Activated naive CD4-positive, alpha-beta T cell treated with anti-CD3 and anti-CD28 coated beads, Interleukin-2, amount 50 U/mL, for 24 hours (primary cell): Measurements from ENCODE around the gene PPP2R3B.
"Not testable (repeated sequence)": the region's sequence is repeated elsewhere in the genome, so short reads cannot be mapped to it uniquely, and the experiment has no call there.

Experiments
- H3K27ac Mint-ChIP-seq: one replicate; pipeline ENCODE4 v1.8.0; 2021; ENCODE audit warnings: mild to moderate bottlenecking, mixed read lengths
- H3K27me3 Mint-ChIP-seq: one replicate; pipeline ENCODE4 v1.8.0; 2021; ENCODE audit warnings: mixed read lengths
- H3K36me3 Mint-ChIP-seq: one replicate; pipeline ENCODE4 v1.8.0; 2021; ENCODE audit warnings: mixed read lengths
- H3K4me1 Mint-ChIP-seq: one replicate; pipeline ENCODE4 v1.8.0; 2021; ENCODE audit warnings: mixed read lengths
- H3K4me3 Mint-ChIP-seq: one replicate; pipeline ENCODE4 v1.8.0; 2021; ENCODE audit warnings: mild to moderate bottlenecking, mixed read lengths
- H3K9me3 Mint-ChIP-seq: one replicate; pipeline ENCODE4 v1.8.0; 2021; ENCODE audit warnings: mixed read lengths

PPP2R3B gene

DNA sequence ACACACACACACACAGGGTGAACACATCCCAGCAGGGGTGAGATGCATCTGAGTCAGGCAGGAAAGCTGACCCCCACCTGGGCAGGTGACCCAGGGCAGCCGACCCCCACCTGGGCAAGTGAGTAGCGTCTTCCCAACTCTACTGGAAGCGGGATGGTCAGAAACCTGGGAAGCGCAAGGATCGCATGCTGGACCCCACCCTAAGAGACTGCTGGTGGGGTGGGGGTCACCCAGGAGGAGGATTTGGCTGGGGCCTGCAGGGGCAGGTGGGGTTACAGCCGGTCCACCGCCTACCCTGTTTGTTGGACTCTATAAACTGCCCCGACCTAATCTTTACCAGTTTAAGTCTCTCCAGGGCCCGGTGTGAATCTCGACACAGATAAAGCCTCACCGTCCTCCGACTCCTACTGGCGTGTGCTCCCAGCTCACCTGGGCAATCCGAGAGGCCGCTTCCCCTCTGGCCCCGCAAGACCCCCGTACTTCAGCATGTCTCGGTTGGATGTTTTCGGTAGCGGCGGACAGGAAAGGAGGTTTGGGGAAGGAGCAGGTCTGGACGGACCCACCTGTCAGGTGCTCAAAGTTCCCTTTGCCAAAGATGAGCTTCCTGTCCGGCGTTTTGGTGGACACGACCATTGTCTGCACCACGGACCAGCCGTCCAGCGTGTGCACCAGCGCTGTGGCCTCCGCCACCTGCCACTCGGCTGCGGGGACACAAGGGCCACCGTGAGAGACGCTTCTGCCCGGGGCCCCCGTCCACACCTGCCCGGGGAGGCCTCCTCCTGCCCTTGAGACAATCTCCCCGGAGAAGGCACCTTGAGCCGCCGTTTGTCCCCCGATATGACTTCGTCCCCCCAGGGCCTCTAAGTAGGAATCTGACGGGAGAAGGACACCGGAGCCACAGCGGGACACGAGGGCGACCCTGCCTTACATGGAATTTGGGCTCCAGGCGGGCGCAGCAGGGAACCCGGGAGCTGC is 70.1 kb downstream of the PPP2R3B start:
- H3K4me1 Mint-ChIP-seq: peaks cover 8% of the 10 kb centered on the region
- peak overlapping the region; percentile 63 for H3K4me3 Mint-ChIP-seq
- H3K27me3 Mint-ChIP-seq: no peaks in the 10 kb centered on the region
- no peaks in the 10 kb centered on the region for H3K9me3 Mint-ChIP-seq
- H3K27ac Mint-ChIP-seq: no peak overlapping the region
- H3K36me3 Mint-ChIP-seq: peaks cover 7% of the 10 kb centered on the region

DNA sequence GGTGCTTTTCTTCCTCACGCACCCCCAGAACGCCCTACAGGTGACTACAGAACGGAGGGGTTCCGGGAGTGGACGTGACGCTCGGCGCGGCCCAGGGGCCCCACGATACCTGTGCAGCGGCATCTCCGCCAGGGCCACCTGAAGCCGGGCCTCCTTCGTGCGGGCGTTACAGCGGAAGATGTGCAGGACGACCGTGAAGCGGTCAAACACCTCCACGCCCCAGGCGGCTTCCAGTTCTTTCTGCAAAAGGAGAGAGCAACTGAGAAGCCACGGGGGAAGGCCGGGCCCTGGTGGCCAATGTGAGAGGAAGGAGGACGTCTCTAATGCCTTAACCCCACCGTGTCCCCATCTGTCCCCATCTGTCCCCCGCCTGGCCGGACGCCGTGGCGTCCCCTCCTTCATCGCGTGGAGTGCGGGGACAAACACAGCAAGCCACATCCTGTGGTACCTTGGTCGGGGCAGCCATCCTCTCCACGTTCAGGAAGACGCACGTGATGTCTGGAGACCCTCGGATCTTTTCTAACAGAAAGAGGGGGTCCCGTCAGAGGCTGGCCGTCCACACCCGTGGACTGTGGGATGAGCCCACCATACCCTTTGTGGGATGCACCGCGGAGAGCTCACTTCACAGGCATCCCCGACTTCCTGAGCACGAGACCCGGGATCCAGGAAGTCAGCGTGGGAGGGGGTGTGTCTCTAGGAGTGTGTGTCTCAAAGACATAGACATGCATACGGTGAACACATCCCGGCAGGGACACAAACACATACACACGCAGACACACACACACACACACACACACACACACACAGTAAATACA is 71.7 kb downstream of the PPP2R3B start:
- no peak overlapping the region for H3K27ac Mint-ChIP-seq
- no peak overlapping the region for H3K4me3 Mint-ChIP-seq
- H3K4me1 Mint-ChIP-seq: peaks cover 3% of the 10 kb centered on the region
- H3K27me3 Mint-ChIP-seq: no peaks in the 10 kb centered on the region
- no peaks in the 10 kb centered on the region for H3K9me3 Mint-ChIP-seq
- H3K36me3 Mint-ChIP-seq: peaks cover 7% of the 10 kb centered on the region

GRCh38 chrX:314049-314448 is 72.7 kb downstream of the PPP2R3B start:
- Mint-ChIP-seq H3K36me3 (peaks cover 10% of the 10 kb centered on the region), H3K4me3 (no peak overlapping the region), H3K27ac (no peak overlapping the region), H3K27me3 (no peaks in the 10 kb centered on the region), H3K4me1 (peaks cover 3% of the 10 kb centered on the region), H3K9me3 (no peaks in the 10 kb centered on the region)

DNA sequence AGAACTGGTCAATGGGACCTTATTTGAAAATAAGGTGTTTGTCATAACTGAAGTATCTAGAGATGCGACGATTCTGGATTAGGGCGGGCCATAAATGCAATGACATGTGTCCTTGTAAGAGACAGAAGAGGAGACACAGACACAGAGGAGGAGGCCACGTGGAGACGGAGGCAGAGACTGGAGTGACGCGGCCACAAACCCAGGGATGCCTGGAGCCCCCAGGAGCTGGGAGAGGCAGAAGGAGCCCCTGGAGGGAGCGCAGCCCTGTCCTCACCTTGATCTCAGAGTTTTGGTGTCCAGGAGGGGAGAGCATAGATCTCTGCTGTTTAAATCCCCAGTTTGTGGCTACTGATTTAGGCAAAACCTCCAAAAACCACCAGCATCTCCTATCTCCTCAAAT is 73.2 kb downstream of the PPP2R3B start:
- H3K27me3 Mint-ChIP-seq: no peaks in the 10 kb centered on the region
- peaks cover 3% of the 10 kb centered on the region for H3K4me1 Mint-ChIP-seq
- H3K9me3 Mint-ChIP-seq: no peaks in the 10 kb centered on the region
- no peak overlapping the region for H3K27ac Mint-ChIP-seq
- H3K36me3 Mint-ChIP-seq: peaks cover 10% of the 10 kb centered on the region
- no peak overlapping the region for H3K4me3 Mint-ChIP-seq

GRCh38 chrX:312621-313331 is 73.9 kb downstream of the PPP2R3B start:
- Mint-ChIP-seq H3K27me3 (no peaks in the 10 kb centered on the region), H3K4me3 (no peak overlapping the region), H3K27ac (no peak overlapping the region)

GRCh38 chrX:311156-312129 is 75.3 kb downstream of the PPP2R3B start:
- H3K4me3 Mint-ChIP-seq: no peak overlapping the region
- H3K27me3 Mint-ChIP-seq: no peaks in the 10 kb centered on the region
- no peaks in the 10 kb centered on the region for H3K4me1 Mint-ChIP-seq
- no peak overlapping the region for H3K27ac Mint-ChIP-seq
- no peaks in the 10 kb centered on the region for H3K9me3 Mint-ChIP-seq
- H3K36me3 Mint-ChIP-seq: peaks cover 10% of the 10 kb centered on the region

More at GRCh38 chrX:312621-313331, 73.9 kb downstream of the PPP2R3B start:
- peaks cover 10% of the 10 kb centered on the region for H3K36me3 Mint-ChIP-seq
- H3K4me1 Mint-ChIP-seq: peaks cover under 1% of the 10 kb centered on the region
- H3K9me3 Mint-ChIP-seq: no peaks in the 10 kb centered on the region

DNA sequence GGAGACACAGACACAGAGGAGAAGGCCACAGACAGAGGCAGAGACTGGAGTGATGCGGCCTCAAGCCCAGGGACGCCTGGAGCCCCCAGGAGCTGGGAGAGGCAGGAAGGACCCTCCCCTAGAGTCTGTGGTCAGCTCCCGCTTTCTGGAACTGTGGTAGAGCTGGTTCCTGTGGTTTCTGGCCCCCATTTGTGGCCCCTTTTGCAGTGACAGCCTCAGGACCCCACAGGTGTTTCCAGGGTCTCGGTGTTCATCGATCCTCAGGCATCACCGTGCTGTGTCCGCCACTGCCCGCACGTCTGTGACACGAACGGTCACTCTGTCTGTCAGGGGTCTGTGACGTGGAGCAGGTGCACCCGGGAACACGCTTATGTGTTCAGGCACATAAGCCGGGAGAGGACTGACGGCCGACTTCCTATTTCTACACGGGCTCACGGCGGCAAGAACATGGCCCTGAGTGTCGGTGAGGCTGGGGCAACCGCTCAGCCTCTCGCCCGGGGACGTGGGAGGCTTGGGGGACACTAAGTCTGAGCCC is 76.0 kb downstream of the PPP2R3B start:
- no peak overlapping the region for H3K27ac Mint-ChIP-seq
- no peaks in the 10 kb centered on the region for H3K4me1 Mint-ChIP-seq
- H3K27me3 Mint-ChIP-seq: no peaks in the 10 kb centered on the region
- peaks cover 13% of the 10 kb centered on the region for H3K36me3 Mint-ChIP-seq
- no peak overlapping the region for H3K4me3 Mint-ChIP-seq
- H3K9me3 Mint-ChIP-seq: no peaks in the 10 kb centered on the region

DNA sequence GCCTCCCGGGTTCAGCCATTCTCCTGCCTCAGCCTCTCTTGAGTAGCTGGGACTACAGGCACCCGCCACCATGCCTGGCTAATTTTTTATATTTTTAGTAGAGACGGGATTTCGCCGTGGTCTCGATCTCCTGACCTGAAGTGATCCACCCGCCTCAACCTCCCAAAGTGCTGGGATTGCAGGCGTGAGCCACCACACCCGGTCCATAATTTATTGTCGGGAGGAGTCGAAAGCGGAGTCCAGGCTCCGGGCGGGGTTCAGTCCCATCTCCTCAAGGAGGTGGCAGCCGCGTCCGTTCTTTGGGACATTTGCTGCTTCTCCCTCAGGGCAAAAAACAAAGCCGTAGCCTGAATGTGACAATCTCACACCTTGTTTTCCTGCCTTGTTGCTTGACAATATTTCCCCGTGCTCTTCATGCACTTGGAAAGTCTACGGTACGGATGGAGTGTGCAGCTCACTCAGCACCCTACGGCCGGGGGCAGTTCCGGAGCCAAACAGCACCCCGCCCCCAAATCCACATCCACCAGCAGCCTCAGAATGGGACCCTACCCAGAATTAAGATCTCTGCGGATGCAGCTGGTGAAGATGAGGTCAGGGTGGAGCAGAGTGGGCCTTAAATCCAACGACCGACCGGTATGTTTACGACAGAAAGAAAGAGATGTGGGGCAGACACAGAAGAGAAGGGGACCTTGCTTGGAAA is 77.7 kb downstream of the PPP2R3B start:
- Mint-ChIP-seq H3K9me3 (no peaks in the 10 kb centered on the region), H3K36me3 (peaks cover 16% of the 10 kb centered on the region), H3K27me3 (no peaks in the 10 kb centered on the region), H3K27ac (no peak overlapping the region), H3K4me3 (no peak overlapping the region), H3K4me1 (no peaks in the 10 kb centered on the region)

- Mint-ChIP-seq H3K4me1 (no peaks in the 10 kb centered on the region), H3K36me3 (peaks cover 18% of the 10 kb centered on the region), H3K27ac (peak overlapping the region; percentile 46), H3K9me3 (no peaks in the 10 kb centered on the region), H3K4me3 (no peak overlapping the region), H3K27me3 (no peaks in the 10 kb centered on the region)
Measured at GRCh38 chrX:307261-308111, 79.2 kb downstream of the PPP2R3B start.

DNA sequence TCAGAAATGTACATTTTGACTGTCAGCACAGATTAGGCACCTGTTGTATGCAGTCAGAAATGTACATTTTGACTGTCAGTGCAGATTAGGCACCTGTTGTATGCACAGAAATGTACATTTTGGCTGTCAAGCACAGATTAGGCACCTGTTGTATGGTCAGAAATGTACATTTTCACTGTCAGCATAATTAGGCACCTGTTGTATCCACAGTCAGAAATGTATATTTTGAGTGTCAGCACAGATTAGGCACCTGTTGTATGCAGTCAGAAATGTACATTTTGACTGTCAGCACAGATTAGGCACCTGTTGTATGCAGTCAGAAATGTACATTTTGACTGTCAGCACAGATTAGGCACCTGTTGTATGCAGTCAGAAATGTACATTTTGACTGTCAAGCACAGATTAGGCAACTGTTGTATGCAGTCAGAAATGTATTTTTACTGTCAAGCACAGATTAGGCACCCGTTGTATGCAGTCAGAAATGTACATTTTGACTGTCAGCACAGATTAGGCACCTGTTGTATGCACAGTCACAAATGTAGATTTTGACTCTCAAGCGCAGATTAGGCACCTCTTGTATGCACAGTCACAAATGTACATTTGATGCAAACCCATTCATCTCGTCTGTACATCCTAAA is 80.0 kb downstream of the PPP2R3B start:
- H3K36me3 Mint-ChIP-seq: peaks cover 14% of the 10 kb centered on the region
- H3K27me3 Mint-ChIP-seq: not testable (repeated sequence)

DNA sequence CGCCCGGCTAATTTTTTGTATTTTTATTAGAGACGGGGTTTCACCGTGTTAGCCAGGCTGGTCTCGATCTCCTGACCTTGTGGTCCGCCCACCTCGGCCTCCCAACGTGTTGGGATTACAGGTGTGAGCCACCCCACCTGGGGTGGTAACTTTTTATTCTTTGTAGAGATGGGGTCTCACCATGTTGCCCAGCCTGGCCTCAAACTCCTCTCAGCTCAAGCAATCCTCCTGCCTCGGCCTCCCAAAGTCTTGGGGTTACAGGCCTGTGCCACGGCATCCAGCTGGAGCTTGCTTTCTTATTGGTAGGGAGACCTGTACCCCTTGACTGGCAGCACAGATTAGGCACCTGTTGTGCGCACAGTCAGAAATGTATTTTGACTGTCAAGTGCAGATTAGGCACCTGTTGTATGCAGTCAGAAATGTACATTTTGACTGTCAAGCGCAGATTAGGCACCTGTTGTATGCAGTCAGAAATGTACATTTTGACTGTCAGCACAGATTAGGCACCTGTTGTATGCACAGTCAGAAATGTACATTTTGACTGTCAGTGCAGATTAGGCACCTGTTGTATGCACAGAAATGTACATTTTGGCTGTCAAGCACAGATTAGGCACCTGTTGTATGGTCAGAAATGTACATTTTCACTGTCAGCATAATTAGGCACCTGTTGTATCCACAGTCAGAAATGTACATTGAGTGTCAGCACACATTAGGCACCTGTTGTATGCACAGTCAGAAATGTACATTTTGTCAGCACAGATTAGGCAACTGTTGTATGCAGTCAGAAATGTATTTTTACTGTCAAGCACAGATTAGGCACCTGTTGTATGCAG is 80.7 kb downstream of the PPP2R3B start:
- not testable (repeated sequence) for H3K27me3 Mint-ChIP-seq, H3K4me3 Mint-ChIP-seq, H3K9me3 Mint-ChIP-seq, H3K27ac Mint-ChIP-seq, H3K4me1 Mint-ChIP-seq
- peaks cover 16% of the 10 kb centered on the region for H3K36me3 Mint-ChIP-seq

More for the DNA sequence above, 80.0 kb downstream of the PPP2R3B start:
- not testable (repeated sequence) for H3K9me3 Mint-ChIP-seq, H3K27ac Mint-ChIP-seq, H3K4me1 Mint-ChIP-seq, H3K4me3 Mint-ChIP-seq

DNA sequence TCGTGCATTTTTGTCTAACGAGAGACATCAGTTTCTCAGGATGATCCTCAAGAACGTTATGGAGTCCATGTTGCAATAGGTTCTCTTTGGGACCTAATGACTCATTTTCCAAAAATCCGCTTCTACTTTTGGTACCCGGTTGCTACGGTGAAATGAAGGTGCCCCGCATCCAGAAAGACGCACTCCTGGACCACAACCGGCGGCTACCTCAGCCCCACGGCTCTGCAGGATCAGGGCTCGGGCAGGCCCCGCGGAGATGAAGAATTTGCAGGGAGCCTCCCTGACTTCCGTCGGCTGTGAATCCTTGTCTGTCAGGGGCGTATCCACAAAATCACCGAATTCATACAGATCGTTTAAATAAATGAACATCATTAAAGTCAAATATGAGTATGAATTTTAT is 83.7 kb downstream of the PPP2R3B start:
- Mint-ChIP-seq H3K27ac (no peak overlapping the region), H3K27me3 (no peaks in the 10 kb centered on the region), H3K9me3 (no peaks in the 10 kb centered on the region), H3K36me3 (peaks cover 12% of the 10 kb centered on the region), H3K4me1 (no peaks in the 10 kb centered on the region), H3K4me3 (no peak overlapping the region)
